ENCODE measurements around the gene AGXT.

DNA sequence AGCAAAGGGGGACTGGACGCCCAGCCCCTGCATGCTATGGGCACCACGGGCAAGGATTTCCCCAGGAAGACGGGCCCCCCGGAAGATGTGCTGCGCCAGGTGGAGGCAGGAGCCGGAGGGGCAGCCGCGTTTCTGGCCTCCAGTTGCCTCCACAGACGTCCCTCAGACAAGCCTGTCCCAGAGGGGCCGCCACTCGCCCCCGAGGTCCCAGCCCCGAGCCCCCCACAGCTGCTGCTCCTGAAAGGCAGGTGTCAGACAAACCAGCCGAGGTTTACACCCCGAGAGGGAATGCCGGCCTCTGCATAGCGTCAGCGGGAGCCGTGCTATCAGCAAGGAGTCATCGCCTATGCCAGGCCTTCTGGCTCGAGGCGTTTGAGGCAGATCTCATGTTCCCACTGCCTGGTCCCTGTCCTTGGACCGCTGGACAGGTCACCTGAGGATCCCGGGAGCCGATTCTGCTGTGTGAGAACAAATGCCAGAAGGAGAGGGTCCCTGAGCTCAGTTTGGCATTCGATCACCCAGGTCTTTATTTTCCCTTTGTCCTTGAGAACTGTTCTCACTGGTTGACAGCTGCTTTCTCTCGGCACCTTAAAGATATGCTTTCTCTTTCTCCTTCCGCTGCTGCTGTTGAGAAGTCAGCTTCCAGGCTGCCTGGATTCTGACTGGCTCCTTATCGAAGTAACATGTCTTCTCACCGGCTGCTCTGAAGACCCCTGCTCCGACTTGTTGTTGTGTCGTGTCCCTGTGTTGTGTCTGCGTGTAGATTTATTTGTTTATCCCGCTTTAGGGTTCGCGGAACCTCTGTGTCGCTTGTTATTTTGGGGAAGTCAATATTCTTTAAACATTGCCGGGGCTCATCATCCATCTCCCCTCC lies 58.1 kb downstream of the AGXT start:
- no peak for TF ChIP-seq CTCF (IDR thresholded peaks at IDR 0.05; ENCODE audit: insufficient read depth, low read length)
- TF ChIP-seq GABPA (IDR thresholded peaks at IDR 0.05; ENCODE audit: low read depth): no peak
- TF ChIP-seq SPI1 (IDR thresholded peaks at IDR 0.05; ENCODE audit: borderline replicate concordance, low read depth): no peak
